GM19240 (cell line): ENCODE results near the gene NR3C2.
"Not testable (repeated sequence)": the region's sequence is repeated elsewhere in the genome, so short reads cannot be mapped to it uniquely, and the experiment has no call there.

Experiments
- DNase-seq: peaks from one replicate; pipeline ENCODE4 v3.0.0; 2011; ENCODE audit warnings: low spot score; ENCODE audit not compliant: insufficient read length

Gene NR3C2

GRCh38 chr4:148170408-148171365 lies 271.5 kb downstream of the NR3C2 start:
- no peak for DNase-seq

GRCh38 chr4:148166132-148166591 lies 276.1 kb downstream of the NR3C2 start:
- no peak for DNase-seq

GRCh38 chr4:148164557-148164956 lies 277.7 kb downstream of the NR3C2 start:
- no peak for DNase-seq

- no peak for DNase-seq
Measured at GRCh38 chr4:148162991-148163390, 279.2 kb downstream of the NR3C2 start.

GRCh38 chr4:148162519-148162918 lies 279.7 kb downstream of the NR3C2 start:
- DNase-seq: no peak

- DNase-seq: no peak
Measured at GRCh38 chr4:148161601-148162000, 280.6 kb downstream of the NR3C2 start.

- no peak for DNase-seq
Measured at GRCh38 chr4:148159793-148160192, 282.4 kb downstream of the NR3C2 start.

- DNase-seq: no peak
Measured at GRCh38 chr4:148154769-148155168, 287.4 kb downstream of the NR3C2 start.

- DNase-seq: no peak
Measured at GRCh38 chr4:148152868-148153625, 289.2 kb downstream of the NR3C2 start.

- no peak for DNase-seq
Measured at GRCh38 chr4:148151806-148152205, 290.4 kb downstream of the NR3C2 start.

- no peak for DNase-seq
Measured at GRCh38 chr4:148145475-148145874, 296.7 kb downstream of the NR3C2 start.

GRCh38 chr4:148143174-148143573 lies 299.0 kb downstream of the NR3C2 start:
- DNase-seq: no peak

- no peak for DNase-seq
Measured at GRCh38 chr4:148141501-148141900, 300.7 kb downstream of the NR3C2 start.

- DNase-seq: no peak
Measured at GRCh38 chr4:148126825-148127224, 315.4 kb downstream of the NR3C2 start.

GRCh38 chr4:148124512-148124911 lies 317.7 kb downstream of the NR3C2 start:
- DNase-seq: no peak

- not testable (repeated sequence) for DNase-seq
Measured at GRCh38 chr4:148123161-148123560, 319.1 kb downstream of the NR3C2 start.

GRCh38 chr4:148120216-148120615 lies 322.0 kb downstream of the NR3C2 start:
- no peak for DNase-seq

- DNase-seq: no peak
Measured at GRCh38 chr4:148118633-148119032, 323.6 kb downstream of the NR3C2 start.

GRCh38 chr4:148118179-148118578 lies 324.0 kb downstream of the NR3C2 start:
- no peak for DNase-seq

GRCh38 chr4:148116969-148117368 lies 325.2 kb downstream of the NR3C2 start:
- DNase-seq: no peak

GRCh38 chr4:148116264-148116663 lies 325.9 kb downstream of the NR3C2 start:
- DNase-seq: no peak

- DNase-seq: no peak
Measured at GRCh38 chr4:148114436-148114835, 327.8 kb downstream of the NR3C2 start.
